ENCODE results near the gene ADK.

DNA sequence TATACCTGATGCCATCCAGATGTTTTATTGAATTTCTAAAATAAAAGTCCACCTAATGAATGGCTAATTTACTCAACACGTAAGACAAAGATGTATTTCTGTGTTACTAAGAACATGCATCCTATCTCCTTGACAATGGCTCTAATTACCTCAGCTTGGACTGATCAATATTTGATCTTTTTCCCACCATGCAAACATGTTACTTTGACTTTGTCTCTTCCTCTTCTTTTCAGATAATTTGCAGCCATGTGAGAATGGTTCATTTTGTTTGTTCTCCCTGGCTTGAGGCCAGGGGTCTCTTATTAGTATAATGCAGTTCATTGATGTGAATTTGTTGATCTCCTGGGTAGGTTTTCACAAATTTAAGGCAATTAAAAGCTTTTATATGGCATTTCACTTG, 302.1 kb downstream of the ADK start:
- TF ChIP-seq SMC3 (IDR thresholded peaks at IDR 0.05; ENCODE audit: low read depth, low read length) (no peak), MAFK (IDR thresholded peaks at IDR 0.05; ENCODE audit: low read depth, low read length) (no peak), POLR2A (IDR thresholded peaks at IDR 0.05; ENCODE audit: low read depth, low read length) (no peak)
- TF ChIP-seq, protein P1, sequence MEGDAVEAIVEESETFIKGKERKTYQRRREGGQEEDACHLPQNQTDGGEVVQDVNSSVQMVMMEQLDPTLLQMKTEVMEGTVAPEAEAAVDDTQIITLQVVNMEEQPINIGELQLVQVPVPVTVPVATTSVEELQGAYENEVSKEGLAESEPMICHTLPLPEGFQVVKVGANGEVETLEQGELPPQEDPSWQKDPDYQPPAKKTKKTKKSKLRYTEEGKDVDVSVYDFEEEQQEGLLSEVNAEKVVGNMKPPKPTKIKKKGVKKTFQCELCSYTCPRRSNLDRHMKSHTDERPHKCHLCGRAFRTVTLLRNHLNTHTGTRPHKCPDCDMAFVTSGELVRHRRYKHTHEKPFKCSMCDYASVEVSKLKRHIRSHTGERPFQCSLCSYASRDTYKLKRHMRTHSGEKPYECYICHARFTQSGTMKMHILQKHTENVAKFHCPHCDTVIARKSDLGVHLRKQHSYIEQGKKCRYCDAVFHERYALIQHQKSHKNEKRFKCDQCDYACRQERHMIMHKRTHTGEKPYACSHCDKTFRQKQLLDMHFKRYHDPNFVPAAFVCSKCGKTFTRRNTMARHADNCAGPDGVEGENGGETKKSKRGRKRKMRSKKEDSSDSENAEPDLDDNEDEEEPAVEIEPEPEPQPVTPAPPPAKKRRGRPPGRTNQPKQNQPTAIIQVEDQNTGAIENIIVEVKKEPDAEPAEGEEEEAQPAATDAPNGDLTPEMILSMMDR (conservative IDR thresholded peaks at IDR 0.05; ENCODE audit: low read depth, low read length), result no peak

Measured in IMR-90 (cell line).